ENCODE measurements around the gene KIFAP3.

- no peak for TF ChIP-seq CTCF (IDR thresholded peaks at IDR 0.05; ENCODE audit: insufficient read depth, low read length, poor library complexity, severe bottlenecking)
- no peak for TF ChIP-seq EZH2phosphoT487 (conservative IDR thresholded peaks at IDR 0.05; ENCODE audit: low read length)
Observed at GRCh38 chr1:170064821-170065220, 9.7 kb downstream of the KIFAP3 start.

All from SU-DHL-6 (cell line).